Neural progenitor cell (in vitro differentiated cells): Measurements from ENCODE around the gene PADI3. TPM values are rescaled to one million over a fixed set of nuclear protein-coding genes. Genes with fewer than 3 reads are reported as not detected.

Experiments used
- DNase-seq: peaks from one replicate; pipeline ENCODE4 v3.0.0-alpha.2; 2016; ENCODE audit warnings: low spot score
- H2AFZ ChIP-seq: fragments of 200-600 bp; sonication (generic); replicated peaks from 2 replicates; pipeline ENCODE4 v1.6.1; 2016; ENCODE audit warnings: antibody characterized with exemption
- H3F3A ChIP-seq: fragments of 200-600 bp; sonication (generic); 2 replicates; pipeline ENCODE4 v1.6.1; 2016; ENCODE audit warnings: antibody characterized with exemption, low read depth
- H3K27ac ChIP-seq: fragments of 200-600 bp; sonication (generic); 2 replicates; pipeline ENCODE4 v1.5.1; 2016; ENCODE audit warnings: mild to moderate bottlenecking
- H3K27me3 ChIP-seq: fragments of 200-600 bp; sonication (generic); 2 replicates; pipeline ENCODE4 v1.6.1; 2016; ENCODE audit warnings: mild to moderate bottlenecking, moderate library complexity
- H3K36me3 ChIP-seq: fragments of 200-600 bp; sonication (generic); 2 replicates; pipeline ENCODE4 v1.5.1; 2016
- H3K4me1 ChIP-seq: fragments of 200-600 bp; sonication (generic); 2 replicates; pipeline ENCODE4 v1.6.1; 2016; ENCODE audit warnings: mixed run types
- H3K4me2 ChIP-seq: fragments of 200-600 bp; sonication (generic); 2 replicates; pipeline ENCODE4 v1.6.1; 2016
- H3K4me3 ChIP-seq: fragments of 200-600 bp; sonication (generic); 2 replicates; pipeline ENCODE4 v1.5.1; 2016
- H3K79me2 ChIP-seq: fragments of 200-600 bp; sonication (generic); 2 replicates; pipeline ENCODE4 v1.6.1; 2016; ENCODE audit warnings: low read depth
- H3K9ac ChIP-seq: fragments of 200-600 bp; sonication (generic); 2 replicates; pipeline ENCODE4 v1.6.1; 2016
- H3K9me3 ChIP-seq: fragments of 200-600 bp; sonication (generic); 2 replicates; pipeline ENCODE4 v1.5.1; 2016; ENCODE audit warnings: low read depth
- H4K20me1 ChIP-seq: fragments of 200-600 bp; sonication (generic); 2 replicates; pipeline ENCODE4 v1.6.1; 2016; ENCODE audit warnings: low read depth
- H3K27ac Mint-ChIP-seq: 3 replicates; pipeline ENCODE4 v1.8.0; 2021; ENCODE audit warnings: mixed read lengths
- H3K27me3 Mint-ChIP-seq: 2 replicates; pipeline ENCODE4 v1.8.0; 2022; ENCODE audit warnings: low read depth, mild to moderate bottlenecking, inconsistent platforms, moderate library complexity, mixed read lengths; ENCODE audit not compliant: insufficient read depth
- H3K36me3 Mint-ChIP-seq: 3 replicates; pipeline ENCODE4 v1.8.0; 2021; ENCODE audit warnings: mixed read lengths
- H3K4me1 Mint-ChIP-seq: 3 replicates; pipeline ENCODE4 v1.8.0; 2021; ENCODE audit warnings: mixed read lengths
- H3K4me3 Mint-ChIP-seq: 3 replicates; pipeline ENCODE4 v1.8.0; 2021; ENCODE audit warnings: mild to moderate bottlenecking, moderate library complexity, mixed read lengths
- H3K9me3 Mint-ChIP-seq: 3 replicates; pipeline ENCODE4 v1.8.0; 2020; ENCODE audit warnings: mixed read lengths
- CTCF ChIP-seq: fragments of 200-600 bp; sonication (generic); IDR thresholded peaks from 2 replicates; pipeline ENCODE4 v1.5.1; 2017; ENCODE audit warnings: antibody characterized with exemption, mild to moderate bottlenecking
- EZH2 ChIP-seq: fragments of 200-600 bp; sonication (generic); IDR thresholded peaks from 2 replicates; pipeline ENCODE4 v1.6.1; 2017; ENCODE audit warnings: antibody characterized with exemption, mild to moderate bottlenecking, moderate library complexity
- EZH2phosphoT487 ChIP-seq: fragments of 200-600 bp; sonication (generic); IDR thresholded peaks from 2 replicates; pipeline ENCODE4 v1.6.1; 2017; ENCODE audit warnings: antibody characterized with exemption
- total RNA-seq: library from RNA; depleted of rRNA; stranded (reverse); fragments of >200 nt; gene quantifications from 2 replicates; pipeline ENCODE4 v1.2.3, GENCODE V29; 2015; ENCODE audit warnings: low replicate concordance

Gene PADI3
- total RNA-seq, 1 donor from 2014 or later: 1.0 TPM

DNA sequence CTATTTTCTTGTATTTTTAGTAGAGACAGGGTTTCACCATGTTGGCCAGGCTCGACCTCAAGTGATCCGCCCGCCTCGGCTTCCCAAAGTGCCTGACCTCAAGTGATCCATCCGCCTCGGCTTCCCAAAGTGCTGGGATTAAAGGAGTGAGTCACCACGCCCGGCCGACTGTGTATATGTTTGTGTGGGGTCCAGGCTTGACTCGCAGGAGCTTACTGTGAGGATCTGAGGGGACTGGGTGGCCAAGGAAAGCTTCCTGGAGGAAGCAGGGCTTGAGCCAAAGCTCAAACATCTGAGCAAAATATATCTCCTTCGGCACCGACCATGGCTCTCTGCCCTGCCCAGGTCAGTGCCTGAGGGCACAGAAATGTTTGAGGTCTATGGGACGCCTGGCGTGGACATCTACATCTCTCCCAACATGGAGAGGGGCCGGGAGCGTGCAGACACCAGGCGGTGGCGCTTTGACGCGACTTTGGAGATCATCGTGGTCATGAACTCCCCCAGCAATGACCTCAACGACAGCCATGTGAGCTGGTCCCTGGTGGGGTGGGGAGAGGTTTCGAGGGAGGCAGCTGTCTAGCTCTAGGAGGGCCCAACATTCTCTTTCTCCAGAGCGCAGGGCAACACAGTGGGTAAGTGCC, 10.5 kb downstream of the PADI3 start:
- Mint-ChIP-seq H3K36me3 (no peaks in the 10 kb centered on the region), H3K27me3 (no peaks in the 10 kb centered on the region), H3K27ac (no peak overlapping the region), H3K9me3 (no peaks in the 10 kb centered on the region), H3K4me1 (peaks cover 2% of the 10 kb centered on the region), H3K4me3 (no peak overlapping the region)
- TF ChIP-seq EZH2phosphoT487: no peak
- TF ChIP-seq EZH2: no peak
- no peak for TF ChIP-seq CTCF
- Histone ChIP-seq H3K27me3 (no peaks in the 10 kb centered on the region), H2AFZ (no peak overlapping the region), H3K36me3 (no peaks in the 10 kb centered on the region), H3K9me3 (no peaks in the 10 kb centered on the region), H3K4me3 (no peak overlapping the region), H3K4me1 (no peaks in the 10 kb centered on the region), H3K79me2 (no peaks in the 10 kb centered on the region), H3K27ac (no peak overlapping the region), H4K20me1 (no peaks in the 10 kb centered on the region), H3K9ac (no peak overlapping the region), H3F3A (no peaks in the 10 kb centered on the region), H3K4me2 (no peak overlapping the region)
- DNase-seq: no peak

- Histone ChIP-seq H3K4me1 (no peaks in the 10 kb centered on the region), H3K27me3 (no peaks in the 10 kb centered on the region), H3K9me3 (no peaks in the 10 kb centered on the region), H3K36me3 (no peaks in the 10 kb centered on the region), H3K27ac (no peak overlapping the region), H2AFZ (no peak overlapping the region), H3K79me2 (no peaks in the 10 kb centered on the region), H3K4me3 (no peak overlapping the region), H3K9ac (no peak overlapping the region), H3K4me2 (no peak overlapping the region), H4K20me1 (no peaks in the 10 kb centered on the region), H3F3A (no peaks in the 10 kb centered on the region)
- H3K27ac Mint-ChIP-seq: no peak overlapping the region
- no peak for DNase-seq
- no peaks in the 10 kb centered on the region for H3K36me3 Mint-ChIP-seq
- H3K4me3 Mint-ChIP-seq: no peak overlapping the region
- H3K27me3 Mint-ChIP-seq: no peaks in the 10 kb centered on the region
- no peaks in the 10 kb centered on the region for H3K9me3 Mint-ChIP-seq
- TF ChIP-seq EZH2phosphoT487 (no peak), EZH2 (no peak), CTCF (no peak)
- peaks cover 2% of the 10 kb centered on the region for H3K4me1 Mint-ChIP-seq
Observed at GRCh38 chr1:17260264-17260663, 11.4 kb downstream of the PADI3 start.

DNA sequence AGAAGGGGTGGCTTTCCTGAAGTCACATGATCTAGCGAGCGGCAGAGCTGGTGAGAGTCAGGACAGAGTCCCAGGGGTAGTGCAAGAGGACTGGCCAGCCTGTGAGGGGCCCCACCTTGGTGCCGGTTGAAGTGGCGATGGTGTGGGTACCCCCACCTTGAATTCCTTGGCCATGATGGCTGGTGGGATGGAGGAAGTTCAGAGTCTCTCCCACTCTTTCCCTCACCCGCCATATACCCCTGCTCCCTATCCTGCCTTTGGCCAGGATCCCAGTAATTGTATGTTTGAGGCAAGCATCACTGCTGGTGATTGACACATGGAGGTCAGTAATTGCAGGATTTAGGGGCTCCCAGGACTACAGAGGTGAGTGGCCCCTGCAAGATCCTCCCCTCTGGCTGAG, 11.8 kb downstream of the PADI3 start:
- Histone ChIP-seq H3K9me3 (no peaks in the 10 kb centered on the region), H3K36me3 (no peaks in the 10 kb centered on the region), H3K4me3 (no peak overlapping the region), H3K79me2 (no peaks in the 10 kb centered on the region), H3K4me2 (no peak overlapping the region), H2AFZ (no peak overlapping the region), H4K20me1 (no peaks in the 10 kb centered on the region), H3K27me3 (no peaks in the 10 kb centered on the region), H3F3A (no peaks in the 10 kb centered on the region), H3K4me1 (no peaks in the 10 kb centered on the region), H3K9ac (no peak overlapping the region), H3K27ac (no peak overlapping the region)
- H3K9me3 Mint-ChIP-seq: no peaks in the 10 kb centered on the region
- peaks cover 2% of the 10 kb centered on the region for H3K4me1 Mint-ChIP-seq
- H3K27me3 Mint-ChIP-seq: no peaks in the 10 kb centered on the region
- no peak overlapping the region for H3K4me3 Mint-ChIP-seq
- no peak overlapping the region for H3K27ac Mint-ChIP-seq
- TF ChIP-seq CTCF (no peak), EZH2 (no peak), EZH2phosphoT487 (no peak)
- DNase-seq: no peak
- H3K36me3 Mint-ChIP-seq: no peaks in the 10 kb centered on the region
